HG03064 (cell line): ENCODE measurements around the gene PGM1.
"Not testable (repeated sequence)": the region's sequence is repeated elsewhere in the genome, so short reads cannot be mapped to it uniquely, and the experiment has no call there.

ENCODE experiments used
- ATAC-seq: cut with Tn5 transposase; IDR thresholded peaks from one replicate; pipeline ENCODE4 v1.9.1; 2021; ENCODE audit warnings: low read depth; ENCODE audit not compliant: unreplicated experiment

Gene PGM1

GRCh38 chr1:63593303-63593885 lies at the start of gene PGM1:
PGM1 (plus strand) TSS chr1:63593411; CDS start chr1:63593489, 78 bp downstream.
- ATAC-seq, result peak; percentile 77

- ATAC-seq, result no peak
Measured at GRCh38 chr1:63545780-63546179, 47.4 kb upstream of the PGM1 start.

- ATAC-seq, result no peak
Measured at GRCh38 chr1:63547621-63548294, 45.5 kb upstream of the PGM1 start.

- ATAC-seq, result no peak
Measured at GRCh38 chr1:63548303-63548702, 44.9 kb upstream of the PGM1 start.

GRCh38 chr1:63548877-63549276 lies 44.3 kb upstream of the PGM1 start:
- no peak for ATAC-seq

- ATAC-seq, result no peak
Measured at GRCh38 chr1:63555480-63555879, 37.7 kb upstream of the PGM1 start.

GRCh38 chr1:63557365-63557987 lies 35.7 kb upstream of the PGM1 start:
- no peak for ATAC-seq

- ATAC-seq, result no peak
Measured at GRCh38 chr1:63559357-63559756, 33.9 kb upstream of the PGM1 start.

- ATAC-seq, result no peak
Measured at GRCh38 chr1:63563745-63564144, 29.5 kb upstream of the PGM1 start.

- no peak for ATAC-seq
Measured at GRCh38 chr1:63569068-63569467, 24.1 kb upstream of the PGM1 start.

GRCh38 chr1:63569640-63570316 lies 23.4 kb upstream of the PGM1 start:
- ATAC-seq, result no peak

- not testable (repeated sequence) for ATAC-seq
Measured at GRCh38 chr1:63572686-63573085, 20.5 kb upstream of the PGM1 start.

- not testable (repeated sequence) for ATAC-seq
Measured at GRCh38 chr1:63574203-63574796, 18.9 kb upstream of the PGM1 start.

GRCh38 chr1:63575340-63575826 lies 17.8 kb upstream of the PGM1 start:
- no peak for ATAC-seq

GRCh38 chr1:63586326-63586725 lies 6.9 kb upstream of the PGM1 start:
- not testable (repeated sequence) for ATAC-seq

GRCh38 chr1:63590166-63590560 lies 3.0 kb upstream of the PGM1 start:
- no peak for ATAC-seq

GRCh38 chr1:63592536-63593302 lies 492 bp upstream of the PGM1 start:
- ATAC-seq, result no peak

- ATAC-seq, result peak; percentile 42
Measured at GRCh38 chr1:63593886-63594605, 835 bp downstream of the PGM1 start.

- ATAC-seq, result no peak
Measured at GRCh38 chr1:63595435-63595834, 2.2 kb downstream of the PGM1 start.
